ENCODE measurements around the gene DDAH1.

GRCh38 chr1:85349224-85349623, 115.7 kb downstream of the DDAH1 start:
- TF ChIP-seq, protein P1, sequence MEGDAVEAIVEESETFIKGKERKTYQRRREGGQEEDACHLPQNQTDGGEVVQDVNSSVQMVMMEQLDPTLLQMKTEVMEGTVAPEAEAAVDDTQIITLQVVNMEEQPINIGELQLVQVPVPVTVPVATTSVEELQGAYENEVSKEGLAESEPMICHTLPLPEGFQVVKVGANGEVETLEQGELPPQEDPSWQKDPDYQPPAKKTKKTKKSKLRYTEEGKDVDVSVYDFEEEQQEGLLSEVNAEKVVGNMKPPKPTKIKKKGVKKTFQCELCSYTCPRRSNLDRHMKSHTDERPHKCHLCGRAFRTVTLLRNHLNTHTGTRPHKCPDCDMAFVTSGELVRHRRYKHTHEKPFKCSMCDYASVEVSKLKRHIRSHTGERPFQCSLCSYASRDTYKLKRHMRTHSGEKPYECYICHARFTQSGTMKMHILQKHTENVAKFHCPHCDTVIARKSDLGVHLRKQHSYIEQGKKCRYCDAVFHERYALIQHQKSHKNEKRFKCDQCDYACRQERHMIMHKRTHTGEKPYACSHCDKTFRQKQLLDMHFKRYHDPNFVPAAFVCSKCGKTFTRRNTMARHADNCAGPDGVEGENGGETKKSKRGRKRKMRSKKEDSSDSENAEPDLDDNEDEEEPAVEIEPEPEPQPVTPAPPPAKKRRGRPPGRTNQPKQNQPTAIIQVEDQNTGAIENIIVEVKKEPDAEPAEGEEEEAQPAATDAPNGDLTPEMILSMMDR (IDR thresholded peaks at IDR 0.05; ENCODE audit: extremely low read depth in 1 of 2, insufficient read depth in 1 of 2, low read depth in 1 of 2, low read length in 2 of 2), result no peak
- no peak for TF ChIP-seq POLR2AphosphoS5 (IDR thresholded peaks at IDR 0.05; ENCODE audit: insufficient read depth, low read depth, low read length)
- no peak for TF ChIP-seq POLR2A (IDR thresholded peaks at IDR 0.05; ENCODE audit: low read depth, low read length)
